Measurements from ENCODE around the gene UNC45A. TPM values are rescaled to one million over a fixed set of nuclear protein-coding genes. Genes with fewer than 3 reads are reported as not detected.

UNC45A gene
- total and polyA plus RNA-seq, 2 of the 13 experiments (the other 11 are each of a cell fraction or from before 2014, with no cell fraction given) = 33.8 to 39.7 TPM

DNA sequence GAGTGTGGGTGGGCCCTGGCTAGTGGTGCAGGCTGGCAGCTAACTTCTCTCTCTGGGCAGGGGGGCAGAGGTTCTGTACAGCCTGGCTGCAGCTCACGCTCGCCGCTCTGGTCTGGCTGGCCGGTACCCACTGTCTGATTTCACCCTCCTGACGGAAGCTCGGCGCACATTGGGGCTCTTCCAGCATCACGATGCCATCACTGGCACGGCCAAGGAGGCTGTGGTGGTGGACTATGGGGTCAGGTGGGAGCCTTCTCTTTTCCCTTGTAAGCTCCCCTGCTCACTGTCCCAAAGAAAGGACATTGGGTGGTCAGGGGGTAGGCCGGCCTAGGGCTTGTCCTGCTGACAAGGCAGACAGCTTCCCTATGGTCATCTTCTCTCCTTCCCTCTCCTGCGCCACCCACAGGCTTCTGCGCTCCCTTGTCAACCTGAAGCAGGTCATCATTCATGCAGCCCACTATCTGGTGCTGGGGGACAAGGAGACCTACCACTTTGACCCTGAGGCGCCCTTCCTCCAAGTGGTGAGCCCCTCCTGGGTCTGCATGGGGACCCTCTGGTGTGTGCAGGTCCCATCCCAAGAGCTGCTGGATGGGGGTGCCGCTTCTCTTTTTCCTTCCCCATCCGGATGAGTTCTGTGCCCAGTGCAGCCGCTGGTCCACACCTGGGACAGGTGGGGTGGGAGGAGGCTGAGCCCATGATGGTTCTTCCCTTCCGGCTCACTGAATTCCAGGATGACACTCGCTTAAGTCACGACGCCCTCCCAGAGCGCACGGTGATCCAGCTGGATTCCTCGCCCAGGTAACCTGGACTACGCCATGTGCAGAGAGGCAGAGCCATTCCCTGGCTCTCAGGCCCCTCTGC, 24.4 kb upstream of the UNC45A start:
- no peaks in the 10 kb centered on the region for H3K4me1 ChIP-seq (ENCODE audit: insufficient read depth, low read length)
- no peaks in the 10 kb centered on the region for H4K20me1 ChIP-seq (ENCODE audit: insufficient read depth, low read length)
- no peaks in the 10 kb centered on the region for H3K79me2 ChIP-seq (ENCODE audit: insufficient read depth, low read length)
- no peak for DNase-seq (ENCODE audit: low spot score)
- BruUV-seq (replicated peaks) = no TSS peak
- in situ Hi-C loops (cut with HindIII; ENCODE audit: extremely low pct_ligation_motif_present, low pct_unique_long_range_greater_than_20kb) = no loop called here
- H3K27me3 ChIP-seq (ENCODE audit: control insufficient read depth in 1 of 2, insufficient read depth in 2 of 2, low read length in 2 of 2) = no peaks in the 10 kb centered on the region
- no peaks in the 10 kb centered on the region for H3K9me3 ChIP-seq (ENCODE audit: low read length)
- no peak for ATAC-seq
- WGBS (ENCODE audit: low lambda C conversion rate) = 97% methylated on average over 11 of the region's 24 CpGs
- no peak overlapping the region for H3K4me3 ChIP-seq (replicated peaks in 1 of 3; ENCODE audit: insufficient read depth in 1 of 3, low read depth in 2 of 3, low read length in 3 of 3)
- FAIRE-seq = no peak
- no peak for TF ChIP-seq HHEX (CRISPR knock-in tag; IDR thresholded peaks at IDR 0.05)
- TF ChIP-seq CHD4 (IDR thresholded peaks at IDR 0.05; ENCODE audit: borderline replicate concordance, low read length) = no peak
- no peak for TF ChIP-seq ZNF546 (CRISPR knock-in tag; conservative IDR thresholded peaks at IDR 0.05)
- TF ChIP-seq ZKSCAN5 (CRISPR knock-in tag; IDR thresholded peaks at IDR 0.05) = no peak
- TF ChIP-seq, protein P1, sequence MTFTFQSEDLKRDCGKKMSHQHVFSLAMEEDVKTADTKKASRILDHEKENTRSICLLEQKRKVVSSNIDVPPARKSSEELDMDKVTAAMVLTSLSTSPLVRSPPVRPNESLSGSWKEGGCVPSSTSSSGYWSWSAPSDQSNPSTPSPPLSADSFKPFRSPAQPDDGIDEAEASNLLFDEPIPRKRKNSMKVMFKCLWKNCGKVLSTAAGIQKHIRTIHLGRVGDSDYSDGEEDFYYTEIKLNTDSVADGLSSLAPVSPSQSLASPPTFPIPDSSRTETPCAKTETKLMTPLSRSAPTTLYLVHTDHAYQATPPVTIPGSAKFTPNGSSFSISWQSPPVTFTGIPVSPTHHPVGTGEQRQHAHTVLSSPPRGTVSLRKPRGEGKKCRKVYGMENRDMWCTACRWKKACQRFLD (CRISPR knock-in tag; IDR thresholded peaks at IDR 0.05; ENCODE audit: borderline replicate concordance) = no peak
- TF ChIP-seq ELF3 (CRISPR knock-in tag; IDR thresholded peaks at IDR 0.05) = no peak
- TF ChIP-seq ZNF329 (CRISPR knock-in tag; IDR thresholded peaks at IDR 0.05; ENCODE audit: low read depth) = no peak
- no peak for TF ChIP-seq HDAC6 (IDR thresholded peaks at IDR 0.05; ENCODE audit: low read depth, low read length)
- no peak for TF ChIP-seq ZNF781 (CRISPR knock-in tag; IDR thresholded peaks at IDR 0.05; ENCODE audit: borderline replicate concordance, not compliant biosample characterization)
- no peak for TF ChIP-seq ZNF496 (CRISPR knock-in tag; IDR thresholded peaks at IDR 0.05; ENCODE audit: insufficient replicate concordance)
- no peak overlapping the region for H3K4me2 ChIP-seq (ENCODE audit: low read depth, low read length)
- CTCF ChIA-PET (ENCODE audit: low intra/inter-chr PET ratio, low total read pairs) = no interaction called here
- H3K9ac ChIP-seq (ENCODE audit: insufficient read depth, low read depth, low read length) = no peak overlapping the region
- peaks cover 22 to 75% of the 10 kb centered on the region in 2 experiments for H3K36me3 ChIP-seq (replicated peaks in 1 of 2; ENCODE audit: control insufficient read depth in 1 of 2, insufficient read depth in 2 of 2, low read length in 2 of 2)
- H2AFZ ChIP-seq (ENCODE audit: low read length) = no peak overlapping the region
- POLR2A ChIA-PET = no interaction called here
- no peak overlapping the region for H3K27ac ChIP-seq (ENCODE audit: extremely low read length, insufficient read depth, low read length)
- intact Hi-C loops (cut with micrococcal nuclease; ENCODE audit: unreplicated experiment) = no loop called here

Data from HepG2 (cell line).